HL-60 (cell line): ENCODE results near the gene RNF39.

ENCODE experiments used
- DNase-seq, 2 experiments: peaks; one replicate each; pipeline ENCODE4 v3.0.0-alpha.2; 2010 to 2020; ENCODE audit warnings: low read depth in 1 of 2, low spot score in 1 of 2
- H3K27ac ChIP-seq: fragments of 250-450 bp; sonication (Bioruptor Pico); replicated peaks from 2 replicates; pipeline ENCODE4 v1.5.1; 2020; ENCODE audit warnings: mild to moderate bottlenecking, moderate library complexity
- H3K27me3 ChIP-seq: fragments of 250-450 bp; sonication (Bioruptor Pico); 2 replicates; pipeline ENCODE4 v1.5.1; 2021; ENCODE audit warnings: mild to moderate bottlenecking, moderate library complexity; ENCODE audit not compliant: insufficient read depth, poor library complexity, severe bottlenecking
- H3K4me3 ChIP-seq: replicated peaks from 2 replicates; pipeline ENCODE4 v1.5.1; 2011; ENCODE audit warnings: mild to moderate bottlenecking, control low read depth, low read length; ENCODE audit not compliant: insufficient read depth
- CTCF ChIP-seq: IDR thresholded peaks from one replicate; pipeline ENCODE4 v1.5.1; 2011; ENCODE audit warnings: low read length, control low read depth, inconsistent platforms; ENCODE audit not compliant: insufficient read depth
- GABPA ChIP-seq: IDR thresholded peaks from 2 replicates; pipeline ENCODE4 v1.6.1; 2012; ENCODE audit warnings: low read depth
- POLR2AphosphoS5 ChIP-seq: IDR thresholded peaks from 2 replicates; pipeline ENCODE4 v1.6.1; 2012; ENCODE audit warnings: low read depth
- REST ChIP-seq: IDR thresholded peaks from 2 replicates; pipeline ENCODE4 v1.6.1; 2012; ENCODE audit warnings: low read depth; ENCODE audit not compliant: insufficient replicate concordance
- SPI1 ChIP-seq: IDR thresholded peaks from 2 replicates; pipeline ENCODE4 v1.6.1; 2012; ENCODE audit warnings: low read depth, mild to moderate bottlenecking, borderline replicate concordance

The RNF39 gene

GRCh38 chr6:30063315-30063714 is 12.3 kb downstream of the RNF39 start:
- H3K27ac ChIP-seq: no peak overlapping the region
- no peak overlapping the region for H3K4me3 ChIP-seq
- no peaks in the 10 kb centered on the region for H3K27me3 ChIP-seq
- DNase-seq: no peak
- no peak for TF ChIP-seq GABPA
- TF ChIP-seq REST: no peak
- no peak for TF ChIP-seq POLR2AphosphoS5
- no peak for TF ChIP-seq CTCF
- TF ChIP-seq SPI1: no peak

- Histone ChIP-seq H3K27me3 (no peaks in the 10 kb centered on the region), H3K27ac (no peak overlapping the region), H3K4me3 (peak overlapping the region; percentile 70; the same call in 1 of the 2 replicates)
- TF ChIP-seq GABPA: no peak
- TF ChIP-seq CTCF: no peak
- no peak for TF ChIP-seq REST
- TF ChIP-seq POLR2AphosphoS5: no peak
- no peak for TF ChIP-seq SPI1
- DNase-seq: no peak
These were observed 12.9 kb downstream of the RNF39 start for GRCh38 chr6:30062471-30063178.

DNA sequence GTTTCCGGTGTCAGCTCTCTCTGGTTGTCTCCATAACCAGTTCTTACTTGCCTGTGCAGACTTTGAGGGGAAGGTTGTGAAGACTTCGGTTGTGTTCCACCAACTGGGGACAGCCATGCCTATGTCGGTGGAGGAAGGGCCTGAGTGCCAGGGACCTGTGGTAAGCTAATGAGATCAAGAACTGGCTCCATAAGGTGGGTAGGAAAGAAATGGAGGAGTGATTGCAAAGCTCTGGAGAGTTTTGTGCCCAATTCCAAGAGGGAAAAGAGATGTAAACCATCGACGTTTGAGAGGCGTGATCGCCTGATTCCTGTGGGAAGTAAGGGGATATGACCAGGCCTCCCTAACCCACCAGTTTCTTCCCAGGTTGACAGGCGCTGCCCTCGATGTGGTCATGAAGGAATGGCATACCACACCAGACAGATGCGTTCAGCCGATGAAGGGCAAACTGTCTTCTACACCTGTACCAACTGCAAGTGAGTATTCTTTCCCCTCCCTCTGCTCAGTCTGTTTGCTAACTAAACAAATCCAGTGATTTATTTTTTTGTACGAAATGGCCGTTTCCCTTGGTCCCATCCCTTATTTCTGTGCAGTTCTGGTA is 13.6 kb downstream of the RNF39 start:
- Histone ChIP-seq H3K27me3 (no peaks in the 10 kb centered on the region), H3K27ac (peak overlapping the region; percentile 89), H3K4me3 (peak overlapping the region; percentile 70)
- TF ChIP-seq CTCF (no peak), POLR2AphosphoS5 (no peak), GABPA (no peak), REST (no peak), SPI1 (no peak)
- DNase-seq: peak in 1 of 2 experiments; percentile 54
